HFF-Myc (cell line): Measurements from ENCODE around the gene SH3RF3.

Experiments used
- DNase-seq: peaks from one replicate; pipeline ENCODE4 v3.0.0-alpha.2; 2011; ENCODE audit warnings: low read depth; ENCODE audit errors: extremely low read depth
- H3K4me3 ChIP-seq: replicated peaks from 2 replicates; pipeline ENCODE4 v1.5.1; 2011; ENCODE audit warnings: low read depth, mild to moderate bottlenecking, control low read depth, low read length
- CTCF ChIP-seq: IDR thresholded peaks from 2 replicates; pipeline ENCODE4 v1.5.1; 2012; ENCODE audit warnings: mild to moderate bottlenecking, low read depth, low read length, control low read depth; ENCODE audit errors: missing control alignments

The SH3RF3 gene

GRCh38 chr2:109305490-109306167, 176.6 kb downstream of the SH3RF3 start:
- TF ChIP-seq CTCF = no peak
- no peak for DNase-seq
- no peak overlapping the region for H3K4me3 ChIP-seq

GRCh38 chr2:109306190-109306589, 177.2 kb downstream of the SH3RF3 start:
- DNase-seq = no peak
- no peak overlapping the region for H3K4me3 ChIP-seq
- no peak for TF ChIP-seq CTCF

- no peak overlapping the region for H3K4me3 ChIP-seq
- TF ChIP-seq CTCF = no peak
- no peak for DNase-seq
Measured at GRCh38 chr2:109311771-109312170, 182.8 kb downstream of the SH3RF3 start.

GRCh38 chr2:109312902-109313301, 183.9 kb downstream of the SH3RF3 start:
- DNase-seq = no peak
- no peak overlapping the region for H3K4me3 ChIP-seq
- TF ChIP-seq CTCF = no peak

GRCh38 chr2:109313343-109313742, 184.3 kb downstream of the SH3RF3 start:
- TF ChIP-seq CTCF = no peak
- DNase-seq = no peak
- H3K4me3 ChIP-seq = no peak overlapping the region

GRCh38 chr2:109316091-109316490, 187.1 kb downstream of the SH3RF3 start:
- no peak for DNase-seq
- H3K4me3 ChIP-seq = no peak overlapping the region
- no peak for TF ChIP-seq CTCF
